Fibroblast of pulmonary artery (primary cell): ENCODE data around the gene ANKRD33.
A peak's percentile ranks its signal among the peaks of the same experiment; 100 is the strongest.

Experiments
- DNase-seq: peaks from one replicate; pipeline ENCODE4 v3.0.0-alpha.2; 2010; ENCODE audit warnings: low read depth
- H3K4me3 ChIP-seq: replicated peaks from 2 replicates; pipeline ENCODE4 v1.5.1; 2011; ENCODE audit warnings: low read depth, mild to moderate bottlenecking, control low read depth, low read length, moderate library complexity
- CTCF ChIP-seq: IDR thresholded peaks from 2 replicates; pipeline ENCODE4 v1.5.1; 2011; ENCODE audit warnings: mild to moderate bottlenecking, control low read depth, low read length, inconsistent platforms; ENCODE audit errors: missing control alignments

Gene ANKRD33

GRCh38 chr12:51895378-51896135 lies 7.7 kb downstream of the ANKRD33 start:
- no peak for TF ChIP-seq CTCF
- H3K4me3 ChIP-seq: no peak overlapping the region
- DNase-seq: no peak

DNA sequence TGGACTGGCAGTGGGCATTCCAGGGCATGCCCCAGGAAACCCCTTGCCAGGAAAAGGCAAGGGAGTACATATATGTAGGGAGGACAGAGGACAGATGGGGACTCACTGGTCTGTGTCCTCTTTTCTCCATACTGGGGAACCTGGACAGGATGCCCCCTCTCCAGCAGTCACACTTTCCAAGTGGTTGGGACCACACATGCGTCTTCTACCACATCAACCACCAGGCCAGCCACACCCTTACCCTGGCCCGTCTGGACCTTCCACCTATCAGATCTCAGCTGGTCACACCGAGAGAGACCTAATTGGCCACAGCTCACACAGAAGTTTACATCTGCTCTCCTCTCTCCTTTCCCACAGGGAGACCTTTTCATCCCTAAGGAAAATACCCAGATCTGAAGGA lies 8.3 kb downstream of the ANKRD33 start:
- no peak overlapping the region for H3K4me3 ChIP-seq
- TF ChIP-seq CTCF: no peak
- no peak for DNase-seq

DNA sequence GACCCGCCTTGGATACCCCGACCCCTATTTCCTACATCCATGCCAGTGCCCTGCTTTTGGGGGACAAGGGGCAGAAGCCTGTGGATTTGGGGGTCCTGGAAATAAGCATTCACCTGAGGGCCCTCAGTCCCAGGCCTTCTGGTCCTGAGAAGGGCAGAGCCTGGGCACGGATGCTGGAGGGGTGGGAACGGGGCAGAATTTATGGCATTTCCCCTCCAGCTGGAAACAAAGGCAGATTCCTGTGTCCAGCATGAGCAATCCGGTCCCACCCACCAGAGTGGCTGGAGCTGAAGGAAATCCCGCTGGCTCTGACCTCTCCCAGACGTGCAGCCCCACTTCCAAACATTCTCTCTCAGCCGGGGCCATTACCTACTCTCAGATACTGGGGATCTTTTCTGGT lies 9.3 kb downstream of the ANKRD33 start:
- DNase-seq: peak; percentile 74
- H3K4me3 ChIP-seq: no peak overlapping the region
- TF ChIP-seq CTCF: no peak

GRCh38 chr12:51898506-51898905 lies 10.6 kb downstream of the ANKRD33 start:
- no peak for TF ChIP-seq CTCF
- DNase-seq: no peak
- H3K4me3 ChIP-seq: no peak overlapping the region

- H3K4me3 ChIP-seq: no peak overlapping the region
- no peak for TF ChIP-seq CTCF
- peak; percentile 67 for DNase-seq
Measured at GRCh38 chr12:51898937-51899336, 11.0 kb downstream of the ANKRD33 start.

DNA sequence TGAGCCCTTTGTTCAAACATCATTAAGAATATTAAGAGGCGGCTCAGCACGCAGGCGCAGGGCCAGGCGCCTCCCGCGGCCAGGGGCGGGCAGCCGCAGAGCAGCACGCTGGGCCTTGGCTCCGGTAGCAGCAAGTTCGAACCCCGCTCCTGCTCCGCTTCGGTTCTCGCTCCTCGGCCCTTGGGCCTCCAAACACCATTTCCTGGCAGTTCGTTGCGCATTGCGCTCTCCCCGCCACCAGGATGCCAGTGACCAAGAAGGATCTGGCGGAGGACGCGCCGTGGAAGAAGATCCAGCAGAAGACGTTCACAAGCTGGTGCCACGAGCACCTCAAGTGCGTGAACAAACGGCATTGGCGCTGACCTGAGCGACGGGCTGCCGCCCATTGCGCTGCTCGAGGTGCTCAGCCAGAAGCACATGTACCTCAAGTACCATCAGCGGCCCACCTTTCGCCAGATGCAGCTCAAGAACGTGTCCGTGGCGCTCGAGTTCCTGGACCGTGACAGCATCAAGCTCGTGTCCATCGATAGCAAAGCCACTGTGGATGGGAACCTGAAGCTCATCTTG lies 12.5 kb downstream of the ANKRD33 start:
- DNase-seq: no peak
- no peak overlapping the region for H3K4me3 ChIP-seq
- no peak for TF ChIP-seq CTCF
